HL-60 (cell line): ENCODE measurements around the gene SCO1.

ENCODE experiments used
- DNase-seq, 2 experiments: peaks; one replicate each; pipeline ENCODE4 v3.0.0-alpha.2; 2010 to 2020; ENCODE audit warnings: low read depth in 1 of 2, low spot score in 1 of 2
- H3K27ac ChIP-seq: fragments of 250-450 bp; sonication (Bioruptor Pico); replicated peaks from 2 replicates; pipeline ENCODE4 v1.5.1; 2020; ENCODE audit warnings: mild to moderate bottlenecking, moderate library complexity
- H3K27me3 ChIP-seq: fragments of 250-450 bp; sonication (Bioruptor Pico); 2 replicates; pipeline ENCODE4 v1.5.1; 2021; ENCODE audit warnings: mild to moderate bottlenecking, moderate library complexity; ENCODE audit not compliant: insufficient read depth, poor library complexity, severe bottlenecking
- H3K4me3 ChIP-seq: replicated peaks from 2 replicates; pipeline ENCODE4 v1.5.1; 2011; ENCODE audit warnings: mild to moderate bottlenecking, control low read depth, low read length; ENCODE audit not compliant: insufficient read depth
- CTCF ChIP-seq: IDR thresholded peaks from one replicate; pipeline ENCODE4 v1.5.1; 2011; ENCODE audit warnings: low read length, control low read depth, inconsistent platforms; ENCODE audit not compliant: insufficient read depth
- GABPA ChIP-seq: IDR thresholded peaks from 2 replicates; pipeline ENCODE4 v1.6.1; 2012; ENCODE audit warnings: low read depth
- POLR2AphosphoS5 ChIP-seq: IDR thresholded peaks from 2 replicates; pipeline ENCODE4 v1.6.1; 2012; ENCODE audit warnings: low read depth
- SPI1 ChIP-seq: IDR thresholded peaks from 2 replicates; pipeline ENCODE4 v1.6.1; 2012; ENCODE audit warnings: low read depth, mild to moderate bottlenecking, borderline replicate concordance
- TF ChIP-seq, protein P1 (sequence below): IDR thresholded peaks from 2 replicates; pipeline ENCODE4 v1.6.1; 2012; ENCODE audit warnings: low read depth; ENCODE audit not compliant: insufficient replicate concordance

SCO1 gene

DNA sequence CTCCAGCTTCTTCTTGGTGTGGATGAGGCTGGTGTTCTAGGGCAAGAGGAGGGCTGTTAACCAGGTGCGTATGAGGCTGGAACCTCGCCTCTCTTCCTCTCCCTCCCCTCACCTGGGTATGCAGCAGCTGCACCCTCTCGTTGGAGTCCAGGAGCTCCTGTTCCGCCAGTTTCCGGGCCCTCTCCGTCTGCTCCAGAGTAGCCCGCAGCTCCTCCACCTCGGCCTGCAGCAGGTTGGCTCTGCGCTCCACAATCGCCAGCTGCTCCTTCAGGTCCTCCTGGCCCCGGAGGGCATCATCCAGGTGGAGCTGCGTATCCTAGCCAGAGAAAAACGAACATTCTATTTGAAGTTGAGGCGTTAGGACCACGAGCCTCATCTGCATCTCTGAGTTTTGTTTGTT, 65.6 kb downstream of the SCO1 start:
- no peak overlapping the region for H3K4me3 ChIP-seq
- H3K27ac ChIP-seq = no peak overlapping the region
- H3K27me3 ChIP-seq = no peaks in the 10 kb centered on the region
- no peak for DNase-seq
- TF ChIP-seq GABPA = no peak
- TF ChIP-seq CTCF = no peak
- TF ChIP-seq POLR2AphosphoS5 = no peak
- TF ChIP-seq, protein P1, sequence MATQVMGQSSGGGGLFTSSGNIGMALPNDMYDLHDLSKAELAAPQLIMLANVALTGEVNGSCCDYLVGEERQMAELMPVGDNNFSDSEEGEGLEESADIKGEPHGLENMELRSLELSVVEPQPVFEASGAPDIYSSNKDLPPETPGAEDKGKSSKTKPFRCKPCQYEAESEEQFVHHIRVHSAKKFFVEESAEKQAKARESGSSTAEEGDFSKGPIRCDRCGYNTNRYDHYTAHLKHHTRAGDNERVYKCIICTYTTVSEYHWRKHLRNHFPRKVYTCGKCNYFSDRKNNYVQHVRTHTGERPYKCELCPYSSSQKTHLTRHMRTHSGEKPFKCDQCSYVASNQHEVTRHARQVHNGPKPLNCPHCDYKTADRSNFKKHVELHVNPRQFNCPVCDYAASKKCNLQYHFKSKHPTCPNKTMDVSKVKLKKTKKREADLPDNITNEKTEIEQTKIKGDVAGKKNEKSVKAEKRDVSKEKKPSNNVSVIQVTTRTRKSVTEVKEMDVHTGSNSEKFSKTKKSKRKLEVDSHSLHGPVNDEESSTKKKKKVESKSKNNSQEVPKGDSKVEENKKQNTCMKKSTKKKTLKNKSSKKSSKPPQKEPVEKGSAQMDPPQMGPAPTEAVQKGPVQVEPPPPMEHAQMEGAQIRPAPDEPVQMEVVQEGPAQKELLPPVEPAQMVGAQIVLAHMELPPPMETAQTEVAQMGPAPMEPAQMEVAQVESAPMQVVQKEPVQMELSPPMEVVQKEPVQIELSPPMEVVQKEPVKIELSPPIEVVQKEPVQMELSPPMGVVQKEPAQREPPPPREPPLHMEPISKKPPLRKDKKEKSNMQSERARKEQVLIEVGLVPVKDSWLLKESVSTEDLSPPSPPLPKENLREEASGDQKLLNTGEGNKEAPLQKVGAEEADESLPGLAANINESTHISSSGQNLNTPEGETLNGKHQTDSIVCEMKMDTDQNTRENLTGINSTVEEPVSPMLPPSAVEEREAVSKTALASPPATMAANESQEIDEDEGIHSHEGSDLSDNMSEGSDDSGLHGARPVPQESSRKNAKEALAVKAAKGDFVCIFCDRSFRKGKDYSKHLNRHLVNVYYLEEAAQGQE = no peak

DNA sequence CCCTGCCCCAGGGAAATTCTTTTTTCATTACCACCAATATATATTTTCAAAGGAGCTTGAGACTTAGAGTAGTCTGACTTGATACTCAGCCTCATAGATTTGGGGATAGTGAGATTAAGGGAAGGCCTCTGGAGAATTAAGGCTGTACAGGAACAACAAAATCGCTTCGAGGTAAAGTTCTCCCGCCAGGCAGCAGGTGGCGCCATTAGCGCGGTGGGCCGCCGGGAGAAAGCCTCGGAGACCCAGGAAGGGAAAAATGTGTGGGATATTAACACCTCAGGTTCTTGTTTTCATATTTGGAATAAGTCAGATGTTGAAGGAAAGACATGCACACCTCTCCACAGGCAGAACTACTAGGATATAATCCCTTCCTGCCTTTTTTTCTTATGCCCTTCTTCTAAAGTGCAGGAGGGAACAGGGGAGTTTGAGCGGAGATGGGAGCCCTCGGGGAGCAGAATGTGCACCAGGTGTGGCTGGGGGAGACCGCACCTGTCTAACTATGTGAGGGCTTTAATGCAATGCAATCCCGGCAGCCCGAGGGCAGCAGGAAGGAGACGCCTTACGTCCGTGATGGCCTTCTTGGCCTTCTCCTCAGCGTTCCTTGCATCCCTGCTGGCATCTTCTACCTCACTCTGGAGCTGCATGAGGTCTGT, 66.2 kb downstream of the SCO1 start:
- Histone ChIP-seq H3K4me3 (no peak overlapping the region), H3K27ac (no peak overlapping the region), H3K27me3 (no peaks in the 10 kb centered on the region)
- TF ChIP-seq CTCF = peak; percentile 39
- TF ChIP-seq, protein P1 = no peak
- DNase-seq = no peak

- no peak for DNase-seq
- TF ChIP-seq POLR2AphosphoS5 (no peak), GABPA (no peak), CTCF (no peak), SPI1 (no peak)
- TF ChIP-seq, protein P1 = no peak
- no peaks in the 10 kb centered on the region for H3K27me3 ChIP-seq
- no peak overlapping the region for H3K4me3 ChIP-seq
- no peak overlapping the region for H3K27ac ChIP-seq
These were observed 67.6 kb downstream of the SCO1 start for GRCh38 chr17:10629706-10630105.
